Loucy (cell line): ENCODE results near the gene CBLN3.

Experiments
- H2AFZ ChIP-seq: fragments of 200-600 bp; sonication (generic); 2 replicates; pipeline ENCODE4 v1.6.0; 2016; ENCODE audit warnings: antibody characterized with exemption, mild to moderate bottlenecking, low read length, moderate library complexity
- H3F3A ChIP-seq: fragments of 200-600 bp; 2 replicates; pipeline ENCODE4 v1.6.0; 2016; ENCODE audit warnings: antibody characterized with exemption, low read depth, mild to moderate bottlenecking
- H3K27me3 ChIP-seq: fragments of 200-600 bp; sonication (generic); 2 replicates; pipeline ENCODE4 v1.6.1; 2014; ENCODE audit warnings: low read length, mild to moderate bottlenecking; ENCODE audit not compliant: insufficient read depth, poor library complexity, severe bottlenecking
- H3K36me3 ChIP-seq: fragments of 200-600 bp; sonication (generic); 2 replicates; pipeline ENCODE4 v1.6.1; 2016; ENCODE audit warnings: low read length; ENCODE audit not compliant: insufficient read depth
- H3K4me1 ChIP-seq: fragments of 200-600 bp; sonication (generic); 2 replicates; pipeline ENCODE4 v1.5.1; 2014; ENCODE audit warnings: low read length, mild to moderate bottlenecking; ENCODE audit not compliant: insufficient read depth, poor library complexity, severe bottlenecking
- H3K4me2 ChIP-seq: fragments of 200-600 bp; sonication (generic); 2 replicates; pipeline ENCODE4 v1.6.0; 2014; ENCODE audit warnings: antibody characterized with exemption, low read length, low read depth, mild to moderate bottlenecking; ENCODE audit not compliant: poor library complexity, severe bottlenecking
- H3K4me3 ChIP-seq: fragments of 200-600 bp; sonication (generic); 2 replicates; pipeline ENCODE4 v1.5.1; 2014; ENCODE audit warnings: low read length, mild to moderate bottlenecking, mixed read lengths; ENCODE audit not compliant: poor library complexity, severe bottlenecking
- H3K79me2 ChIP-seq: fragments of 200-600 bp; sonication (generic); 2 replicates; pipeline ENCODE4 v1.6.1; 2014; ENCODE audit warnings: low read length; ENCODE audit not compliant: insufficient read depth
- H3K9ac ChIP-seq: fragments of 200-600 bp; sonication (generic); 2 replicates; pipeline ENCODE4 v1.6.0; 2014; ENCODE audit warnings: mild to moderate bottlenecking, low read depth, low read length, moderate library complexity; ENCODE audit not compliant: poor library complexity, severe bottlenecking
- H3K9me2 ChIP-seq: fragments of 200-600 bp; sonication (generic); replicated peaks from 2 replicates; pipeline ENCODE4 v1.6.1; 2016; ENCODE audit warnings: low read depth, low read length, mixed read lengths
- H3K9me3 ChIP-seq: fragments of 200-600 bp; sonication (generic); 2 replicates; pipeline ENCODE4 v1.6.1; 2014; ENCODE audit warnings: mild to moderate bottlenecking, antibody characterized with exemption, low read length, low read depth; ENCODE audit not compliant: insufficient read depth
- H4K20me1 ChIP-seq: fragments of 200-600 bp; sonication (generic); 2 replicates; pipeline ENCODE4 v1.6.0; 2014; ENCODE audit warnings: antibody characterized with exemption, low read length, mild to moderate bottlenecking; ENCODE audit not compliant: insufficient read depth, poor library complexity, severe bottlenecking
- CTCF ChIP-seq: fragments of 200-600 bp; sonication (generic); conservative IDR thresholded peaks from 2 replicates; pipeline ENCODE4 v1.5.1; 2014; ENCODE audit warnings: mild to moderate bottlenecking, antibody characterized with exemption, low read length
- EZH2phosphoT487 ChIP-seq: fragments of 200-600 bp; IDR thresholded peaks from 2 replicates; pipeline ENCODE4 v1.6.1; 2018; ENCODE audit warnings: antibody characterized with exemption, mild to moderate bottlenecking, moderate library complexity, borderline replicate concordance

The CBLN3 gene

GRCh38 chr14:24431569-24432258 lies 2.2 kb upstream of the CBLN3 start:
- H4K20me1 ChIP-seq: peaks cover 27% of the 10 kb centered on the region
- peak overlapping the region; percentile 98 for H3K4me2 ChIP-seq
- peaks cover 60% of the 10 kb centered on the region for H3K4me1 ChIP-seq
- no peaks in the 10 kb centered on the region for H3K27me3 ChIP-seq
- peaks cover 6% of the 10 kb centered on the region; the same call in 1 of the 2 replicates for H3K36me3 ChIP-seq
- H3F3A ChIP-seq: 0 out of 2 replicates have a peak, but pooled peaks cover 5% of the 10 kb centered on the region
- H3K4me3 ChIP-seq: peak overlapping the region; percentile 92
- H3K9me2 ChIP-seq: no peaks in the 10 kb centered on the region
- peak overlapping the region; percentile 92 for H3K9ac ChIP-seq
- H3K9me3 ChIP-seq: no peaks in the 10 kb centered on the region
- no peak overlapping the region for H2AFZ ChIP-seq
- H3K79me2 ChIP-seq: peaks cover 33% of the 10 kb centered on the region
- no peak for TF ChIP-seq EZH2phosphoT487
- peak; percentile 97 for TF ChIP-seq CTCF

GRCh38 chr14:24430682-24431568 lies 1.5 kb upstream of the CBLN3 start:
- H3K4me3 ChIP-seq: peak overlapping the region; percentile 92
- no peaks in the 10 kb centered on the region for H3K27me3 ChIP-seq
- peaks cover 56% of the 10 kb centered on the region for H3K4me1 ChIP-seq
- H3K9me2 ChIP-seq: no peaks in the 10 kb centered on the region
- 0 out of 2 replicates have a peak, but pooled peaks cover 2% of the 10 kb centered on the region for H3F3A ChIP-seq
- no peak overlapping the region for H2AFZ ChIP-seq
- peak overlapping the region; percentile 98 for H3K4me2 ChIP-seq
- peaks cover 33% of the 10 kb centered on the region for H3K79me2 ChIP-seq
- H3K36me3 ChIP-seq: peaks cover 6% of the 10 kb centered on the region; the same call in 1 of the 2 replicates
- no peaks in the 10 kb centered on the region for H3K9me3 ChIP-seq
- peak overlapping the region; percentile 92 for H3K9ac ChIP-seq
- TF ChIP-seq EZH2phosphoT487 (no peak), CTCF (no peak)
- peaks cover 27% of the 10 kb centered on the region for H4K20me1 ChIP-seq

- Histone ChIP-seq H2AFZ (no peak overlapping the region), H3K4me1 (peaks cover 49% of the 10 kb centered on the region), H3K4me3 (peak overlapping the region; percentile 92)
Measured at GRCh38 chr14:24430143-24430681, 744 bp upstream of the CBLN3 start.

More at GRCh38 chr14:24430143-24430681, 744 bp upstream of the CBLN3 start:
- Histone ChIP-seq H3K27me3 (no peaks in the 10 kb centered on the region), H3F3A (no peaks in the 10 kb centered on the region), H3K9ac (peak overlapping the region; percentile 92), H4K20me1 (peaks cover 27% of the 10 kb centered on the region), H3K9me3 (no peaks in the 10 kb centered on the region), H3K4me2 (peak overlapping the region; percentile 98), H3K9me2 (no peaks in the 10 kb centered on the region), H3K36me3 (peaks cover 6% of the 10 kb centered on the region; the same call in 1 of the 2 replicates), H3K79me2 (peaks cover 33% of the 10 kb centered on the region)
- TF ChIP-seq EZH2phosphoT487 (no peak), CTCF (no peak)
